HG02870 (cell line): ENCODE data around the gene SUPT3H.

Experiments used
- ATAC-seq: cut with Tn5 transposase; IDR thresholded peaks from one replicate; pipeline ENCODE4 v1.9.1; 2021; ENCODE audit warnings: mild to moderate bottlenecking, moderate library complexity; ENCODE audit not compliant: unreplicated experiment

Gene SUPT3H

GRCh38 chr6:45272626-45273025, 105.1 kb downstream of the SUPT3H start:
- no peak for ATAC-seq

GRCh38 chr6:45265246-45265645, 112.5 kb downstream of the SUPT3H start:
- no peak for ATAC-seq

GRCh38 chr6:45260696-45261095, 117.0 kb downstream of the SUPT3H start:
- no peak for ATAC-seq

GRCh38 chr6:45256697-45257695, 120.7 kb downstream of the SUPT3H start:
- no peak for ATAC-seq

GRCh38 chr6:45255434-45255833, 122.3 kb downstream of the SUPT3H start:
- ATAC-seq, result no peak

- ATAC-seq, result no peak
These were observed 123.5 kb downstream of the SUPT3H start for GRCh38 chr6:45254253-45254652.

GRCh38 chr6:45253453-45253852, 124.3 kb downstream of the SUPT3H start:
- no peak for ATAC-seq

- ATAC-seq, result no peak
These were observed 146.1 kb downstream of the SUPT3H start for GRCh38 chr6:45231660-45232059.

GRCh38 chr6:45229416-45229815, 148.3 kb downstream of the SUPT3H start:
- ATAC-seq, result no peak

GRCh38 chr6:45226081-45226480, 151.7 kb downstream of the SUPT3H start:
- no peak for ATAC-seq

- no peak for ATAC-seq
These were observed 155.4 kb downstream of the SUPT3H start for GRCh38 chr6:45222380-45222779.

GRCh38 chr6:45215759-45216158, 162.0 kb downstream of the SUPT3H start:
- no peak for ATAC-seq

GRCh38 chr6:45212976-45213375, 164.8 kb downstream of the SUPT3H start:
- ATAC-seq, result no peak

GRCh38 chr6:45209762-45210161, 168.0 kb downstream of the SUPT3H start:
- ATAC-seq, result no peak

GRCh38 chr6:45206793-45207492, 170.8 kb downstream of the SUPT3H start:
- no peak for ATAC-seq

GRCh38 chr6:45201484-45201883, 176.2 kb downstream of the SUPT3H start:
- no peak for ATAC-seq

GRCh38 chr6:45200510-45200909, 177.2 kb downstream of the SUPT3H start:
- ATAC-seq, result no peak

- no peak for ATAC-seq
These were observed 178.2 kb downstream of the SUPT3H start for GRCh38 chr6:45199554-45199953.

- no peak for ATAC-seq
These were observed 181.6 kb downstream of the SUPT3H start for GRCh38 chr6:45196121-45196520.

- ATAC-seq, result no peak
These were observed 182.6 kb downstream of the SUPT3H start for GRCh38 chr6:45195137-45195536.

GRCh38 chr6:45192556-45192955, 185.2 kb downstream of the SUPT3H start:
- no peak for ATAC-seq

- ATAC-seq, result no peak
These were observed 186.3 kb downstream of the SUPT3H start for GRCh38 chr6:45191414-45191813.
